Omental fat pad (tissue), 4 donors: ENCODE measurements around the gene TFB1M. TPM values are rescaled to one million over a fixed set of nuclear protein-coding genes. Genes with fewer than 3 reads are reported as not detected.

Source experiments
- ATAC-seq: fragments of 150-250 bp; one replicate; pipeline ENCODE4 v1.9.1; 2016; ENCODE audit warnings: mild to moderate bottlenecking, moderate library complexity; ENCODE audit not compliant: low FRiP score
- DNase-seq: peaks from one replicate; pipeline ENCODE4 v3.0.0-alpha.2; 2019; ENCODE audit warnings: low spot score
- CTCF ChIP-seq, 3 donors: fragments of 450-650 bp; IDR thresholded peaks; one replicate each; pipeline ENCODE4 v1.5.1; 2016 to 2017; ENCODE audit warnings: antibody characterized with exemption in 3 of 3, mild to moderate bottlenecking in 3 of 3, moderate library complexity in 2 of 3
- total RNA-seq, 4 donors: library from RNA; depleted of rRNA; stranded (reverse); fragments of >200 nt; gene quantifications; one replicate each; pipeline ENCODE4 v1.1.0, GENCODE V29; 2016

TFB1M gene
- total RNA-seq, 4 donors from 2014 or later = 6.4 to 9.2 (median 7.2) TPM

GRCh38 chr6:155212106-155212505 lies 102.2 kb downstream of the TFB1M start:
- no peak for ATAC-seq
- no peak for DNase-seq

GRCh38 chr6:155207223-155207622 lies 107.1 kb downstream of the TFB1M start:
- no peak for ATAC-seq
- DNase-seq = no peak
- TF ChIP-seq CTCF (IDR thresholded peaks at IDR 0.05) = no peak

More at GRCh38 chr6:155212106-155212505, 102.2 kb downstream of the TFB1M start:
- no peak for TF ChIP-seq CTCF (IDR thresholded peaks at IDR 0.05)

Other genes starting within 250 kb of the TFB1M start
- not detected for gene CLDN20, start 50.5 kb downstream of the TFB1M start, total RNA-seq
- not detected for gene NOX3, start 141.4 kb upstream of the TFB1M start, total RNA-seq